GM23248 (cell line): ENCODE results near the gene OTOP1.

Source experiments
- EZH2 ChIP-seq: fragments of 200-600 bp; sonication (generic); IDR thresholded peaks from 2 replicates; pipeline ENCODE4 v1.6.1; 2018; ENCODE audit warnings: antibody characterized with exemption, mild to moderate bottlenecking; ENCODE audit not compliant: insufficient read depth, poor library complexity, severe bottlenecking
- EZH2phosphoT487 ChIP-seq: fragments of 200-600 bp; sonication (generic); IDR thresholded peaks from 2 replicates; pipeline ENCODE4 v1.6.1; 2018; ENCODE audit warnings: antibody characterized with exemption, moderate library complexity, mild to moderate bottlenecking, low read depth; ENCODE audit not compliant: insufficient read depth

GRCh38 chr4:4170596-4171150 is 56.1 kb downstream of the OTOP1 start:
- TF ChIP-seq EZH2 (no peak), EZH2phosphoT487 (no peak)
